Measurements from ENCODE around the gene PLAGL2.

GRCh38 chr20:32189123-32189410 is 18.5 kb downstream of the PLAGL2 start:
- no peak for TF ChIP-seq SUZ12 (IDR thresholded peaks at IDR 0.05; ENCODE audit: extremely low read depth, insufficient read depth, insufficient read length)
- no peak for TF ChIP-seq YY1 (IDR thresholded peaks at IDR 0.05; ENCODE audit: insufficient read depth, insufficient read length)
- TF ChIP-seq ZNF274 (IDR thresholded peaks at IDR 0.05; ENCODE audit: low read depth, low read length) = no peak

Data from NT2/D1 (cell line).